ENCODE measurements around the gene MYO3B.
"Not testable (repeated sequence)": the region's sequence is repeated elsewhere in the genome, so short reads cannot be mapped to it uniquely, and the experiment has no call there.

The MYO3B gene

GRCh38 chr2:170276925-170277629, 99.1 kb downstream of the MYO3B start:
- no peak overlapping the region for H3K18ac ChIP-seq (ENCODE audit: low read length)
- H2BK15ac ChIP-seq (replicated peaks; ENCODE audit: low read depth), result no peak overlapping the region
- H2BK5ac ChIP-seq (ENCODE audit: low read length), result no peak overlapping the region
- H3K4me1 ChIP-seq (ENCODE audit: control insufficient read depth, low read depth, low read length), result no peaks in the 10 kb centered on the region
- peak; percentile 14 for DNase-seq
- H3K4me3 ChIP-seq (ENCODE audit: low read length), result no peak overlapping the region
- no CpG with 5 or more reads among the region's 2 CpGs for WGBS (ENCODE audit: extremely low coverage, insufficient coverage, low lambda C conversion rate)
- peak overlapping the region; percentile 10 for H3K56ac ChIP-seq (ENCODE audit: low read length)
- H3K27me3 ChIP-seq (ENCODE audit: insufficient read depth, low read length, poor library complexity), result no peaks in the 10 kb centered on the region
- no peak overlapping the region for H3K23ac ChIP-seq (ENCODE audit: low read length)
- H2BK120ac ChIP-seq (ENCODE audit: low read depth, low read length), result no peak overlapping the region
- H3K9ac ChIP-seq (ENCODE audit: low read length), result no peak overlapping the region
- no peak overlapping the region for H4K5ac ChIP-seq (ENCODE audit: low read length)
- no peaks in the 10 kb centered on the region for H3K79me1 ChIP-seq (ENCODE audit: low read length)
- H3K36me3 ChIP-seq (ENCODE audit: control insufficient read depth, insufficient read depth, low read length), result no peaks in the 10 kb centered on the region
- H3K27ac ChIP-seq (ENCODE audit: low read depth, low read length), result no peak overlapping the region
- H3K4me2 ChIP-seq (ENCODE audit: low read length), result no peak overlapping the region
- no peak overlapping the region for H4K8ac ChIP-seq (ENCODE audit: low read depth, low read length)
- no peak overlapping the region for H2AK5ac ChIP-seq (ENCODE audit: low read length)
- H3K4ac ChIP-seq (ENCODE audit: low read depth, low read length), result no peak overlapping the region
- H3K79me2 ChIP-seq (ENCODE audit: control insufficient read depth, insufficient read depth, low read length), result no peaks in the 10 kb centered on the region

- H3K27me3 ChIP-seq (ENCODE audit: insufficient read depth, low read length, poor library complexity), result no peaks in the 10 kb centered on the region
- H2AK5ac ChIP-seq (ENCODE audit: low read length), result no peak overlapping the region
- no peaks in the 10 kb centered on the region for H3K79me2 ChIP-seq (ENCODE audit: control insufficient read depth, insufficient read depth, low read length)
- DNase-seq, result no peak
- no peaks in the 10 kb centered on the region for H3K79me1 ChIP-seq (ENCODE audit: low read length)
- H3K36me3 ChIP-seq (ENCODE audit: control insufficient read depth, insufficient read depth, low read length), result no peaks in the 10 kb centered on the region
- no peak overlapping the region for H4K5ac ChIP-seq (ENCODE audit: low read length)
- H3K27ac ChIP-seq (ENCODE audit: low read depth, low read length), result no peak overlapping the region
- no peak overlapping the region for H3K4me2 ChIP-seq (ENCODE audit: low read length)
- no peak overlapping the region for H4K8ac ChIP-seq (ENCODE audit: low read depth, low read length)
- no peak overlapping the region for H2BK120ac ChIP-seq (ENCODE audit: low read depth, low read length)
- H3K18ac ChIP-seq (ENCODE audit: low read length), result no peak overlapping the region
- H3K4ac ChIP-seq (ENCODE audit: low read depth, low read length), result no peak overlapping the region
- no peak overlapping the region for H3K56ac ChIP-seq (ENCODE audit: low read length)
- H3K23ac ChIP-seq (ENCODE audit: low read length), result no peak overlapping the region
- no CpG with 5 or more reads among the region's 2 CpGs for WGBS (ENCODE audit: extremely low coverage, insufficient coverage, low lambda C conversion rate)
- H3K4me3 ChIP-seq (ENCODE audit: low read length), result no peak overlapping the region
- H3K4me1 ChIP-seq (ENCODE audit: control insufficient read depth, low read depth, low read length), result no peaks in the 10 kb centered on the region
- no peak overlapping the region for H2BK5ac ChIP-seq (ENCODE audit: low read length)
- H3K9ac ChIP-seq (ENCODE audit: low read length), result no peak overlapping the region
- no peak overlapping the region for H2BK15ac ChIP-seq (replicated peaks; ENCODE audit: low read depth)
Measured at GRCh38 chr2:170277951-170278350, 100.0 kb downstream of the MYO3B start.

GRCh38 chr2:170279615-170280014, 101.7 kb downstream of the MYO3B start:
- not testable (repeated sequence) for H3K36me3 ChIP-seq (ENCODE audit: control insufficient read depth, insufficient read depth, low read length); H4K8ac ChIP-seq (ENCODE audit: low read depth, low read length); H2AK5ac ChIP-seq (ENCODE audit: low read length); H3K79me1 ChIP-seq (ENCODE audit: low read length); H3K4me3 ChIP-seq (ENCODE audit: low read length); H3K4ac ChIP-seq (ENCODE audit: low read depth, low read length); H4K5ac ChIP-seq (ENCODE audit: low read length); H3K27me3 ChIP-seq (ENCODE audit: insufficient read depth, low read length, poor library complexity); H2BK5ac ChIP-seq (ENCODE audit: low read length); H3K23ac ChIP-seq (ENCODE audit: low read length); DNase-seq; H2BK120ac ChIP-seq (ENCODE audit: low read depth, low read length); H3K79me2 ChIP-seq (ENCODE audit: control insufficient read depth, insufficient read depth, low read length); H3K4me2 ChIP-seq (ENCODE audit: low read length); H3K4me1 ChIP-seq (ENCODE audit: control insufficient read depth, low read depth, low read length); H3K18ac ChIP-seq (ENCODE audit: low read length); H2BK15ac ChIP-seq (replicated peaks; ENCODE audit: low read depth); H3K9ac ChIP-seq (ENCODE audit: low read length); H3K56ac ChIP-seq (ENCODE audit: low read length); H3K27ac ChIP-seq (ENCODE audit: low read depth, low read length)
- no CpG with 5 or more reads among the region's 2 CpGs for WGBS (ENCODE audit: extremely low coverage, insufficient coverage, low lambda C conversion rate)

GRCh38 chr2:170282851-170283250, 104.9 kb downstream of the MYO3B start:
- DNase-seq, result peak; percentile 60
- Histone ChIP-seq H3K4me1 (ENCODE audit: control insufficient read depth, low read depth, low read length) (peaks cover 2% of the 10 kb centered on the region), H3K79me2 (ENCODE audit: control insufficient read depth, insufficient read depth, low read length) (no peaks in the 10 kb centered on the region), H2BK15ac (replicated peaks; ENCODE audit: low read depth) (no peak overlapping the region), H3K79me1 (ENCODE audit: low read length) (no peaks in the 10 kb centered on the region), H3K36me3 (ENCODE audit: control insufficient read depth, insufficient read depth, low read length) (no peaks in the 10 kb centered on the region), H2BK5ac (ENCODE audit: low read length) (no peak overlapping the region), H2BK120ac (ENCODE audit: low read depth, low read length) (no peak overlapping the region), H3K18ac (ENCODE audit: low read length) (no peak overlapping the region), H3K56ac (ENCODE audit: low read length) (no peak overlapping the region), H4K5ac (ENCODE audit: low read length) (no peak overlapping the region), H4K8ac (ENCODE audit: low read depth, low read length) (no peak overlapping the region), H3K4me2 (ENCODE audit: low read length) (no peak overlapping the region), H2AK5ac (ENCODE audit: low read length) (no peak overlapping the region), H3K27ac (ENCODE audit: low read depth, low read length) (no peak overlapping the region), H3K9ac (ENCODE audit: low read length) (no peak overlapping the region), H3K4me3 (ENCODE audit: low read length) (no peak overlapping the region), H3K4ac (ENCODE audit: low read depth, low read length) (no peak overlapping the region), H3K27me3 (ENCODE audit: insufficient read depth, low read length, poor library complexity) (no peaks in the 10 kb centered on the region), H3K23ac (ENCODE audit: low read length) (no peak overlapping the region)
- WGBS (ENCODE audit: extremely low coverage, insufficient coverage, low lambda C conversion rate), result no CpG with 5 or more reads among the region's 3 CpGs

- H3K36me3 ChIP-seq (ENCODE audit: control insufficient read depth, insufficient read depth, low read length), result no peaks in the 10 kb centered on the region
- no peaks in the 10 kb centered on the region for H3K79me2 ChIP-seq (ENCODE audit: control insufficient read depth, insufficient read depth, low read length)
- no peak overlapping the region for H3K4me3 ChIP-seq (ENCODE audit: low read length)
- H2BK120ac ChIP-seq (ENCODE audit: low read depth, low read length), result no peak overlapping the region
- no peak overlapping the region for H3K4me2 ChIP-seq (ENCODE audit: low read length)
- H3K4me1 ChIP-seq (ENCODE audit: control insufficient read depth, low read depth, low read length), result peaks cover 2% of the 10 kb centered on the region
- H3K18ac ChIP-seq (ENCODE audit: low read length), result no peak overlapping the region
- H3K27me3 ChIP-seq (ENCODE audit: insufficient read depth, low read length, poor library complexity), result no peaks in the 10 kb centered on the region
- no peak for DNase-seq
- H4K5ac ChIP-seq (ENCODE audit: low read length), result no peak overlapping the region
- no peak overlapping the region for H2BK5ac ChIP-seq (ENCODE audit: low read length)
- H3K23ac ChIP-seq (ENCODE audit: low read length), result no peak overlapping the region
- H3K56ac ChIP-seq (ENCODE audit: low read length), result no peak overlapping the region
- 100% methylated on average over 1 of the region's 1 CpG for WGBS (ENCODE audit: extremely low coverage, insufficient coverage, low lambda C conversion rate)
- no peak overlapping the region for H2BK15ac ChIP-seq (replicated peaks; ENCODE audit: low read depth)
- H3K79me1 ChIP-seq (ENCODE audit: low read length), result no peaks in the 10 kb centered on the region
- H3K9ac ChIP-seq (ENCODE audit: low read length), result no peak overlapping the region
- no peak overlapping the region for H2AK5ac ChIP-seq (ENCODE audit: low read length)
- no peak overlapping the region for H4K8ac ChIP-seq (ENCODE audit: low read depth, low read length)
- H3K4ac ChIP-seq (ENCODE audit: low read depth, low read length), result no peak overlapping the region
- no peak overlapping the region for H3K27ac ChIP-seq (ENCODE audit: low read depth, low read length)
Measured at GRCh38 chr2:170284205-170284604, 106.3 kb downstream of the MYO3B start.

- H3K9ac ChIP-seq (ENCODE audit: low read length), result no peak overlapping the region
- H2AK5ac ChIP-seq (ENCODE audit: low read length), result no peak overlapping the region
- no peak overlapping the region for H2BK15ac ChIP-seq (replicated peaks; ENCODE audit: low read depth)
- H3K79me1 ChIP-seq (ENCODE audit: low read length), result no peaks in the 10 kb centered on the region
- no peak overlapping the region for H2BK5ac ChIP-seq (ENCODE audit: low read length)
- H3K56ac ChIP-seq (ENCODE audit: low read length), result no peak overlapping the region
- no peaks in the 10 kb centered on the region for H3K27me3 ChIP-seq (ENCODE audit: insufficient read depth, low read length, poor library complexity)
- no peak overlapping the region for H3K4me3 ChIP-seq (ENCODE audit: low read length)
- no peak overlapping the region for H2BK120ac ChIP-seq (ENCODE audit: low read depth, low read length)
- H3K4ac ChIP-seq (ENCODE audit: low read depth, low read length), result no peak overlapping the region
- no peaks in the 10 kb centered on the region for H3K4me1 ChIP-seq (ENCODE audit: control insufficient read depth, low read depth, low read length)
- no peak overlapping the region for H3K18ac ChIP-seq (ENCODE audit: low read length)
- no peak for DNase-seq
- H3K4me2 ChIP-seq (ENCODE audit: low read length), result no peak overlapping the region
- H3K23ac ChIP-seq (ENCODE audit: low read length), result no peak overlapping the region
- H4K8ac ChIP-seq (ENCODE audit: low read depth, low read length), result no peak overlapping the region
- H3K36me3 ChIP-seq (ENCODE audit: control insufficient read depth, insufficient read depth, low read length), result no peaks in the 10 kb centered on the region
- WGBS (ENCODE audit: extremely low coverage, insufficient coverage, low lambda C conversion rate), result no CpG with 5 or more reads among the region's 1 CpG
- H3K27ac ChIP-seq (ENCODE audit: low read depth, low read length), result no peak overlapping the region
- no peaks in the 10 kb centered on the region for H3K79me2 ChIP-seq (ENCODE audit: control insufficient read depth, insufficient read depth, low read length)
- H4K5ac ChIP-seq (ENCODE audit: low read length), result no peak overlapping the region
Measured at GRCh38 chr2:170288859-170289258, 110.9 kb downstream of the MYO3B start.
